ENCODE results near the gene TTLL6.
"Not testable (repeated sequence)": the region's sequence is repeated elsewhere in the genome, so short reads cannot be mapped to it uniquely, and the experiment has no call there.

TTLL6 gene

GRCh38 chr17:48835971-48836370, 18.9 kb upstream of the TTLL6 start:
- Histone ChIP-seq H3K27me3 (ENCODE audit: control insufficient read depth, insufficient read depth, low read length) (no peaks in the 10 kb centered on the region), H3K36me3 (ENCODE audit: control insufficient read depth, low read depth, low read length) (no peaks in the 10 kb centered on the region), H3K4me1 (ENCODE audit: control insufficient read depth, low read depth, low read length) (no peaks in the 10 kb centered on the region), H3K4me3 (ENCODE audit: low read length) (no peak overlapping the region), H3K27ac (ENCODE audit: low read length) (no peak overlapping the region), H3K9ac (ENCODE audit: low read length) (no peak overlapping the region), H3K9me3 (ENCODE audit: control insufficient read depth, low read depth, low read length) (no peaks in the 10 kb centered on the region)

- no peaks in the 10 kb centered on the region for H3K36me3 ChIP-seq (ENCODE audit: control insufficient read depth, low read depth, low read length)
- no peaks in the 10 kb centered on the region for H3K27me3 ChIP-seq (ENCODE audit: control insufficient read depth, insufficient read depth, low read length)
- H3K9ac ChIP-seq (ENCODE audit: low read length), result no peak overlapping the region
- H3K9me3 ChIP-seq (ENCODE audit: control insufficient read depth, low read depth, low read length), result no peaks in the 10 kb centered on the region
- H3K27ac ChIP-seq (ENCODE audit: low read length), result no peak overlapping the region
- no peaks in the 10 kb centered on the region for H3K4me1 ChIP-seq (ENCODE audit: control insufficient read depth, low read depth, low read length)
- H3K4me3 ChIP-seq (ENCODE audit: low read length), result no peak overlapping the region
Observed at GRCh38 chr17:48834973-48835372, 17.9 kb upstream of the TTLL6 start.

- Histone ChIP-seq H3K9ac (ENCODE audit: low read length) (peak overlapping the region; percentile 65), H3K9me3 (ENCODE audit: control insufficient read depth, low read depth, low read length) (no peaks in the 10 kb centered on the region), H3K4me3 (ENCODE audit: low read length) (peak overlapping the region; percentile 96), H3K27me3 (ENCODE audit: control insufficient read depth, insufficient read depth, low read length) (no peaks in the 10 kb centered on the region), H3K4me1 (ENCODE audit: control insufficient read depth, low read depth, low read length) (no peaks in the 10 kb centered on the region), H3K27ac (ENCODE audit: low read length) (no peak overlapping the region), H3K36me3 (ENCODE audit: control insufficient read depth, low read depth, low read length) (no peaks in the 10 kb centered on the region)
Observed at GRCh38 chr17:48831549-48831883, 14.5 kb upstream of the TTLL6 start.

GRCh38 chr17:48830840-48831548, 14.0 kb upstream of the TTLL6 start, which contains the start of gene CALCOCO2:
Gene CALCOCO2, plus strand, starts transcription at chr17:48831035. Its CDS starts 10,673 bp downstream, at chr17:48841708.
- Histone ChIP-seq H3K4me1 (ENCODE audit: control insufficient read depth, low read depth, low read length) (no peaks in the 10 kb centered on the region), H3K9me3 (ENCODE audit: control insufficient read depth, low read depth, low read length) (no peaks in the 10 kb centered on the region), H3K4me3 (ENCODE audit: low read length) (peak within 1 kb of the TSS; percentile 96), H3K36me3 (ENCODE audit: control insufficient read depth, low read depth, low read length) (no peaks in the 10 kb centered on the region), H3K27me3 (ENCODE audit: control insufficient read depth, insufficient read depth, low read length) (no peaks in the 10 kb centered on the region), H3K27ac (ENCODE audit: low read length) (no peak within 1 kb of the TSS), H3K9ac (ENCODE audit: low read length) (peak within 1 kb of the TSS; percentile 65)

- Histone ChIP-seq H3K4me1 (ENCODE audit: control insufficient read depth, low read depth, low read length) (no peaks in the 10 kb centered on the region), H3K27ac (ENCODE audit: low read length) (no peak overlapping the region), H3K4me3 (ENCODE audit: low read length) (no peak overlapping the region), H3K27me3 (ENCODE audit: control insufficient read depth, insufficient read depth, low read length) (no peaks in the 10 kb centered on the region), H3K36me3 (ENCODE audit: control insufficient read depth, low read depth, low read length) (no peaks in the 10 kb centered on the region), H3K9me3 (ENCODE audit: control insufficient read depth, low read depth, low read length) (no peaks in the 10 kb centered on the region), H3K9ac (ENCODE audit: low read length) (no peak overlapping the region)
Observed at GRCh38 chr17:48825446-48826381, 8.7 kb upstream of the TTLL6 start.

GRCh38 chr17:48820936-48821335, 3.9 kb upstream of the TTLL6 start:
- H3K27ac ChIP-seq (ENCODE audit: low read length); H3K4me3 ChIP-seq (ENCODE audit: low read length); H3K36me3 ChIP-seq (ENCODE audit: control insufficient read depth, low read depth, low read length); H3K27me3 ChIP-seq (ENCODE audit: control insufficient read depth, insufficient read depth, low read length); H3K9ac ChIP-seq (ENCODE audit: low read length); H3K9me3 ChIP-seq (ENCODE audit: control insufficient read depth, low read depth, low read length): not testable (repeated sequence)
- peaks cover 19% of the 10 kb centered on the region for H3K4me1 ChIP-seq (ENCODE audit: control insufficient read depth, low read depth, low read length)

- Histone ChIP-seq H3K9me3 (ENCODE audit: control insufficient read depth, low read depth, low read length) (no peaks in the 10 kb centered on the region), H3K4me1 (ENCODE audit: control insufficient read depth, low read depth, low read length) (peaks cover 19% of the 10 kb centered on the region), H3K9ac (ENCODE audit: low read length) (no peak overlapping the region), H3K36me3 (ENCODE audit: control insufficient read depth, low read depth, low read length) (no peaks in the 10 kb centered on the region), H3K4me3 (ENCODE audit: low read length) (no peak overlapping the region), H3K27ac (ENCODE audit: low read length) (no peak overlapping the region), H3K27me3 (ENCODE audit: control insufficient read depth, insufficient read depth, low read length) (peaks cover 12% of the 10 kb centered on the region)
Observed at GRCh38 chr17:48819466-48819865, 2.4 kb upstream of the TTLL6 start.

DNA sequence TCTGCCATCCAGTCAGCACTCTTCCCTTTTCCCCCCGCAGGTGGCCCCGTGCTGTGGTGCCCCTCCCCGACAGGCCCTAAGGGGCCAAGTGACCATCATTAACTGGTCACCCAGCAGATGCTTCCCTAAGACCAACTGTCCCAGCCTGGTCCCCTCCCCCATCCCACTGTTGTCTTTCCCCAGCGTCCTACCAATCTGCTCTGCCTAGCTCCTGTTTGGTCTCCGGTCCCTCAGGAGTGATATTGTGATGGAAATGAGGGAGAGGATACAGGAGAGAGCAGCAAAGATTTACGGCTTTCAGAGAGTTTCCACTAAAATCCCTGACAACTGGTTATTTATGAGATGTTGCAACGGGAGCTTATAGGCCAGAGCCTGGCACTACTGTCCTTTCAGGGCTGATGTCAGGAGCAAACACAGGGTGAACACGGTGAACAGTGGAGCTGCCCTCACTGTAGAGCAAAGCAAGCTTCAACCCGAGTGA, 1.4 kb upstream of the TTLL6 start:
- Histone ChIP-seq H3K36me3 (ENCODE audit: control insufficient read depth, low read depth, low read length) (no peaks in the 10 kb centered on the region), H3K4me1 (ENCODE audit: control insufficient read depth, low read depth, low read length) (peaks cover 19% of the 10 kb centered on the region), H3K9me3 (ENCODE audit: control insufficient read depth, low read depth, low read length) (no peaks in the 10 kb centered on the region), H3K4me3 (ENCODE audit: low read length) (peak overlapping the region; percentile 28), H3K9ac (ENCODE audit: low read length) (peak overlapping the region; percentile 8), H3K27me3 (ENCODE audit: control insufficient read depth, insufficient read depth, low read length) (peaks cover 12% of the 10 kb centered on the region), H3K27ac (ENCODE audit: low read length) (peak overlapping the region; percentile 19)

DNA sequence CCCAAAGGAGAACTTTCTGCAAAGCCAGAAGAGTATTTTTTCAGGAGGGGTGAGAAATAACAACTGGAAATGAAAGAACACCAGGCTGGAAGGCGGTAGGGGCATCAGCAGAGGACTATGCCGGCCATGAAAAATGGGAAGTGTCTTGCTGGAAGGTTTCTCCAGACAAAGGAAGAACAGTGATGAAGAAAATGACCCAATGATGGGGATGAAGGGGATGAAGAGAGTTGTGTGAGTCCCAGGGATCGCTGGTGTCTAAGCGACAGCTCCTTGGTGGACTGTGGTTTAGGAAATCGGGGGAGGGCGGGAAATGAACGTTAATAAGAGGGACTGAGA, 623 bp downstream of the TTLL6 start:
- Histone ChIP-seq H3K27ac (ENCODE audit: low read length) (peak overlapping the region; percentile 31), H3K9me3 (ENCODE audit: control insufficient read depth, low read depth, low read length) (no peaks in the 10 kb centered on the region), H3K9ac (ENCODE audit: low read length) (peak overlapping the region; percentile 70)

GRCh38 chr17:48815311-48815710, 1.7 kb downstream of the TTLL6 start:
- H3K27ac ChIP-seq (ENCODE audit: low read length), result no peak overlapping the region
- no peak overlapping the region for H3K9ac ChIP-seq (ENCODE audit: low read length)
- H3K36me3 ChIP-seq (ENCODE audit: control insufficient read depth, low read depth, low read length), result no peaks in the 10 kb centered on the region
- H3K9me3 ChIP-seq (ENCODE audit: control insufficient read depth, low read depth, low read length), result no peaks in the 10 kb centered on the region
- H3K4me1 ChIP-seq (ENCODE audit: control insufficient read depth, low read depth, low read length), result peaks cover 19% of the 10 kb centered on the region
- no peak overlapping the region for H3K4me3 ChIP-seq (ENCODE audit: low read length)
- peaks cover 12% of the 10 kb centered on the region for H3K27me3 ChIP-seq (ENCODE audit: control insufficient read depth, insufficient read depth, low read length)

More for the DNA sequence above, 623 bp downstream of the TTLL6 start:
- no peaks in the 10 kb centered on the region for H3K36me3 ChIP-seq (ENCODE audit: control insufficient read depth, low read depth, low read length)
- peaks cover 19% of the 10 kb centered on the region for H3K4me1 ChIP-seq (ENCODE audit: control insufficient read depth, low read depth, low read length)
- H3K4me3 ChIP-seq (ENCODE audit: low read length), result peak overlapping the region; percentile 89
- peaks cover 12% of the 10 kb centered on the region for H3K27me3 ChIP-seq (ENCODE audit: control insufficient read depth, insufficient read depth, low read length)

DNA sequence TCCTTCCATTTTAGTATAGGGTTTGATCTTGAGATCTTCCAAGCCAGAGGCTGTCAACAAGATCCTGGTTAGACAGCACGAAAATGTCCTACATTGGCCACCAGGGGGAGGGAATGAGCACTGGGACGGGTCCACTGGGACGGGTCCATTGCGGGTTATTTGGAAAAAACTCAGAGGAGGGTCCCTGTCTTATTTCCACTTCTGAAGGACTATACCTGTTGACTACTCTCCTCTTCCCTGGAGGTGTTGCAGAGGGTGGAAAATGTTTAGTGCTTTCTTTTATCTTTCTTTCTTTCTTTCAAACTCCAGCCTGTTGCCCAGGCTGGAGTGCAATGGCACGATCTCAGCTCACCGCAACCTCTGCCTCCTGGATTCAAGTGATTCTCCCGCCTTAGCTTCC, 2.5 kb downstream of the TTLL6 start:
- Histone ChIP-seq H3K4me1 (ENCODE audit: control insufficient read depth, low read depth, low read length) (peaks cover 19% of the 10 kb centered on the region), H3K27me3 (ENCODE audit: control insufficient read depth, insufficient read depth, low read length) (peaks cover 12% of the 10 kb centered on the region), H3K4me3 (ENCODE audit: low read length) (no peak overlapping the region), H3K9me3 (ENCODE audit: control insufficient read depth, low read depth, low read length) (no peaks in the 10 kb centered on the region), H3K27ac (ENCODE audit: low read length) (no peak overlapping the region), H3K9ac (ENCODE audit: low read length) (no peak overlapping the region), H3K36me3 (ENCODE audit: control insufficient read depth, low read depth, low read length) (no peaks in the 10 kb centered on the region)

All from iPS-18a (cell line).